ENCODE data around the gene PLEKHM3.

The PLEKHM3 gene

DNA sequence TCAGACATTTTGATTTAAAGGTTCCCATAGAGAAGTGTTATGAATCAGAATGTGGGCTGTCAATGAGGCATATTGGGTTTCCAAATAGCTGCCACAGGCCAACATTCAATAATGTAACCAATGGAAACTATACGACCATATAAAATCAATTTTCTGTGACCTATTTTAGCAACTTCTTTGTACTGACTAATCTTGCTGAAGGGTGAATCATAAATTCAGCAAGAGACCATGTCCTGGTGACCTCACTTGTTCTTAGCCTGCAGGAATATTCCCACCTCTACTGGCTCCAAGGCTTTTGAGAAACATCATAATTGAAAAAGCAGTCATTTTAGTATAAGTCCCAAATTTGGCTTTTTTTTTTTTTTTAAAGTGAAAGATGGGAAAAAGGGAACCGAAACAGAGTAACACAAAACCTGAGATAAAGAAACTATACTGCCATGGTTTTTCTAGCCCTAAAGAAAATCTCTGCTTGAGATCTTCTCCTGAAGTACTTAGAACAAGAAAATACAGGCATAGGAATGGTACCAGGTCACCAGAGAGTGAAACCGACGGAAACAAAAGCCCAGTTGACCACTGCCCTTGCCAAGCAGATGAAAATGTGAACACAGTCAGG lies 32.1 kb downstream of the PLEKHM3 start:
- DNase-seq: no peak
- Histone ChIP-seq H3K23ac (ENCODE audit: low read length) (no peak overlapping the region), H3K4me3 (ENCODE audit: low read length) (no peak overlapping the region), H2AK5ac (ENCODE audit: low read length) (no peak overlapping the region), H2BK120ac (ENCODE audit: low read depth, low read length) (no peak overlapping the region), H3K4me2 (ENCODE audit: low read length) (no peak overlapping the region), H3K56ac (ENCODE audit: low read length) (no peak overlapping the region), H3K18ac (ENCODE audit: low read length) (no peak overlapping the region), H4K8ac (ENCODE audit: low read depth, low read length) (no peak overlapping the region), H3K4ac (ENCODE audit: low read depth, low read length) (no peak overlapping the region), H3K79me1 (ENCODE audit: low read length) (no peaks in the 10 kb centered on the region), H3K36me3 (ENCODE audit: control insufficient read depth, insufficient read depth, low read length) (no peaks in the 10 kb centered on the region), H3K27ac (ENCODE audit: low read depth, low read length) (no peak overlapping the region), H3K27me3 (ENCODE audit: insufficient read depth, low read length, poor library complexity) (no peaks in the 10 kb centered on the region), H3K4me1 (ENCODE audit: control insufficient read depth, low read depth, low read length) (no peaks in the 10 kb centered on the region), H3K79me2 (ENCODE audit: control insufficient read depth, insufficient read depth, low read length) (no peaks in the 10 kb centered on the region), H4K5ac (ENCODE audit: low read length) (no peak overlapping the region), H3K9ac (ENCODE audit: low read length) (no peak overlapping the region), H2BK15ac (replicated peaks; ENCODE audit: low read depth) (no peak overlapping the region), H2BK5ac (ENCODE audit: low read length) (no peak overlapping the region)
- no CpG with 5 or more reads among the region's 4 CpGs for WGBS (ENCODE audit: extremely low coverage, insufficient coverage, low lambda C conversion rate)

DNA sequence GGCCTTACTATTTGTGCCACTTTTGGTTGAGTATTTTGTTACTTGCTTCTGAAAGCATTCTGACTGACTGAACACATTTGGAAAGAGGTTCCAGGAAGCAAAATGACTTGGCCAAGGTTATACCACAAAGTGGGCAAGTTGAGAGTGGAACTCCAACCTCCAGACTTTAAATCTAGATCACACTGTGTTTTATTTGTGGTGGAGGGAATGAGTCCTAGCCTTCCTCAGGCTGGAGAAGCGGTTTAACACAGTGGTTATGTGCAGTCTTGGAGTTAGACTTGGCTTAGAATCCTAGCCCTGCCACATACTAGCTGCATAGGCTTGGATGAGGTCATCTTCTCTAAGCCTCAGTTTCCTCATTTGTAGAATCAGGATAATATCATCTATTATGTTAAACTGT lies 33.4 kb downstream of the PLEKHM3 start:
- no peak overlapping the region for H4K8ac ChIP-seq (ENCODE audit: low read depth, low read length)
- no CpG with 5 or more reads among the region's 1 CpG for WGBS (ENCODE audit: extremely low coverage, insufficient coverage, low lambda C conversion rate)
- H3K18ac ChIP-seq (ENCODE audit: low read length): no peak overlapping the region

DNA sequence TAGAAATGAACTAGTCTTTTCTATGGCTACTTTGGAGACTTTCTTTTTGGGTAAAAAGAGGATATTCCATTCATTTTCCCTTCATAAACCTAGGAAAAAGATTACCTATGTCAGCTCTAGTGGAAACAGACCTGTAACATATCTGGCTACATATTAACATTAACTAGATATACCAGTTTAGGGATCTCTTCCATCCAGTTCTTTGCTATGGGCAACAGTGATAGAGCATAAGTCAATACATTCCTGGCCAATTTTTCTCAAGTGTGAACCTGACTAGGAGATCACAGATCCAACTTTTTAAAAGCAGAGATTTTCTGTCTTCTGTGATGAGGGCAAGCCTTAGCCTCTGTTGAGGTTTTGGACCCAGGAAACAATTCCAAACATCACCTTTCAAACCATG lies 34.5 kb downstream of the PLEKHM3 start:
- Histone ChIP-seq H3K27ac (ENCODE audit: low read depth, low read length) (no peak overlapping the region), H2BK15ac (replicated peaks; ENCODE audit: low read depth) (no peak overlapping the region), H3K4me1 (ENCODE audit: control insufficient read depth, low read depth, low read length) (no peaks in the 10 kb centered on the region), H3K18ac (ENCODE audit: low read length) (no peak overlapping the region), H3K79me1 (ENCODE audit: low read length) (no peaks in the 10 kb centered on the region), H3K27me3 (ENCODE audit: insufficient read depth, low read length, poor library complexity) (no peaks in the 10 kb centered on the region), H3K23ac (ENCODE audit: low read length) (no peak overlapping the region), H4K8ac (ENCODE audit: low read depth, low read length) (no peak overlapping the region), H3K4ac (ENCODE audit: low read depth, low read length) (no peak overlapping the region), H2AK5ac (ENCODE audit: low read length) (no peak overlapping the region), H2BK120ac (ENCODE audit: low read depth, low read length) (no peak overlapping the region), H4K5ac (ENCODE audit: low read length) (no peak overlapping the region), H3K4me3 (ENCODE audit: low read length) (no peak overlapping the region), H3K79me2 (ENCODE audit: control insufficient read depth, insufficient read depth, low read length) (no peaks in the 10 kb centered on the region), H3K36me3 (ENCODE audit: control insufficient read depth, insufficient read depth, low read length) (no peaks in the 10 kb centered on the region), H3K4me2 (ENCODE audit: low read length) (no peak overlapping the region), H2BK5ac (ENCODE audit: low read length) (no peak overlapping the region), H3K56ac (ENCODE audit: low read length) (no peak overlapping the region), H3K9ac (ENCODE audit: low read length) (no peak overlapping the region)
- DNase-seq: no peak

More for the DNA sequence above, 33.4 kb downstream of the PLEKHM3 start:
- H3K4ac ChIP-seq (ENCODE audit: low read depth, low read length): no peak overlapping the region
- H2BK15ac ChIP-seq (replicated peaks; ENCODE audit: low read depth): no peak overlapping the region
- H3K4me1 ChIP-seq (ENCODE audit: control insufficient read depth, low read depth, low read length): no peaks in the 10 kb centered on the region
- H2BK120ac ChIP-seq (ENCODE audit: low read depth, low read length): no peak overlapping the region
- H2AK5ac ChIP-seq (ENCODE audit: low read length): no peak overlapping the region
- no peak overlapping the region for H3K23ac ChIP-seq (ENCODE audit: low read length)
- no peak overlapping the region for H2BK5ac ChIP-seq (ENCODE audit: low read length)
- DNase-seq: no peak
- no peak overlapping the region for H3K9ac ChIP-seq (ENCODE audit: low read length)
- no peak overlapping the region for H3K27ac ChIP-seq (ENCODE audit: low read depth, low read length)
- H3K27me3 ChIP-seq (ENCODE audit: insufficient read depth, low read length, poor library complexity): no peaks in the 10 kb centered on the region
- H3K79me2 ChIP-seq (ENCODE audit: control insufficient read depth, insufficient read depth, low read length): no peaks in the 10 kb centered on the region
- H3K56ac ChIP-seq (ENCODE audit: low read length): no peak overlapping the region
- no peak overlapping the region for H3K4me2 ChIP-seq (ENCODE audit: low read length)
- H3K79me1 ChIP-seq (ENCODE audit: low read length): no peaks in the 10 kb centered on the region
- H4K5ac ChIP-seq (ENCODE audit: low read length): no peak overlapping the region
- no peaks in the 10 kb centered on the region for H3K36me3 ChIP-seq (ENCODE audit: control insufficient read depth, insufficient read depth, low read length)
- H3K4me3 ChIP-seq (ENCODE audit: low read length): no peak overlapping the region

DNA sequence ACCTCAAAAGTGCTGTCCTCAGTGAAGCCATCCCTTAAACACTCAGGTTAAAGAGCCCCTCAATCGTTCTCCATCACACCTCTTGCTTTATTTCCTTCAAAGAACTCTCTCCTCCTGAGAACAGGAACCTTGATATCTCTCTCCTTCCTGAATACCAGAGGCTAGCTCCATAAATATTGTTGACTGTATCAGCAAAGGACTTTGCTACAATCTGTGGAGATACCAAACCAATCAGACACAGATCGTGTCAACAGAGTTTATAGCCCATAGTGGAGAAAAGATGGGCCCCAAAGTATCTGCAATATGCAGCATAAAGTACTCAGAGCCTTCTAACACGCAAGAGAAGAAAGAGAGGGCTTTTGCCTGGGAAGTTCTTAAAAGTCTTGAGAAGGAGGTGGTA lies 36.4 kb downstream of the PLEKHM3 start:
- no peak overlapping the region for H4K8ac ChIP-seq (ENCODE audit: low read depth, low read length)
- no peak for DNase-seq
- H3K27me3 ChIP-seq (ENCODE audit: insufficient read depth, low read length, poor library complexity): no peaks in the 10 kb centered on the region
- no peaks in the 10 kb centered on the region for H3K79me2 ChIP-seq (ENCODE audit: control insufficient read depth, insufficient read depth, low read length)
- H3K4me2 ChIP-seq (ENCODE audit: low read length): no peak overlapping the region
- H3K27ac ChIP-seq (ENCODE audit: low read depth, low read length): no peak overlapping the region
- no peak overlapping the region for H3K56ac ChIP-seq (ENCODE audit: low read length)
- H3K18ac ChIP-seq (ENCODE audit: low read length): no peak overlapping the region
- H3K4me3 ChIP-seq (ENCODE audit: low read length): no peak overlapping the region
- H3K4ac ChIP-seq (ENCODE audit: low read depth, low read length): no peak overlapping the region
- H2BK120ac ChIP-seq (ENCODE audit: low read depth, low read length): no peak overlapping the region
- no peak overlapping the region for H3K9ac ChIP-seq (ENCODE audit: low read length)
- H4K5ac ChIP-seq (ENCODE audit: low read length): no peak overlapping the region
- no peaks in the 10 kb centered on the region for H3K4me1 ChIP-seq (ENCODE audit: control insufficient read depth, low read depth, low read length)
- H3K79me1 ChIP-seq (ENCODE audit: low read length): no peaks in the 10 kb centered on the region
- H2BK15ac ChIP-seq (replicated peaks; ENCODE audit: low read depth): no peak overlapping the region
- WGBS (ENCODE audit: extremely low coverage, insufficient coverage, low lambda C conversion rate): no CpG with 5 or more reads among the region's 3 CpGs
- H2AK5ac ChIP-seq (ENCODE audit: low read length): no peak overlapping the region
- no peak overlapping the region for H3K23ac ChIP-seq (ENCODE audit: low read length)
- H3K36me3 ChIP-seq (ENCODE audit: control insufficient read depth, insufficient read depth, low read length): no peaks in the 10 kb centered on the region
- H2BK5ac ChIP-seq (ENCODE audit: low read length): no peak overlapping the region

DNA sequence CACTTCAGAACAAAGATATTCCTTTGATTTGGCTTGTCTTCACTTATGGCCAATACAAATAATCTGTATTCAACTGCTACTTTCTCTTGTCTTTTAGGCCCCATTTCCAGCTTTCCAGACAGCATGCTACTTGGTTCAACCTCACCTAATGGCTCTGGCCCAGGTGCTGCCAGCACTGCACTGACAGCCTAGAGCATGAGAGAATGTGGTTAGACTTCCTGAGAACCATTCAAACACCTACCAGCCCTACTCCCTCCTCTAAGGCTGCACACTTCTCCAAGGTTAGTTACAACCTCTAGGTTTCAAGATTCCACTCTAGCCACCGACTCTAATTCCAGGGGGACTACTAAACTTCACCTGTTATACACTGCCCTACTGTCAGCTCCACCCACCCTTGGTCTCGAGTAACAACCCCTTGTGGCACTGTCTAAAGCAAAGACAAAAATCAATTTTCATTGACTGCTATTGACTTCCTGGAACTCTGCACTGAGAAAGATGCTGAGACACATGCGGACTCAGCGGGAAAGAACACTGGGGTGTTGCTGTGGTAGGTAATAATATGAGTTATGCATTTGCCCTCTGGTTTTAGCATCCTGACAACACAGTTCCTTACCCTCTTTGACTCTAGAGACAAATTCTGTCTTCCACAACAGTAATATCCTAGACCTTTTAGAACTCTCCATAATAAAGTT lies 38.2 kb downstream of the PLEKHM3 start:
- no peak overlapping the region for H3K4me3 ChIP-seq (ENCODE audit: low read length)
- H3K9ac ChIP-seq (ENCODE audit: low read length): no peak overlapping the region
- H2BK5ac ChIP-seq (ENCODE audit: low read length): no peak overlapping the region
- no peaks in the 10 kb centered on the region for H3K79me2 ChIP-seq (ENCODE audit: control insufficient read depth, insufficient read depth, low read length)
- no peaks in the 10 kb centered on the region for H3K27me3 ChIP-seq (ENCODE audit: insufficient read depth, low read length, poor library complexity)
- H3K4me2 ChIP-seq (ENCODE audit: low read length): no peak overlapping the region
- no peak overlapping the region for H3K56ac ChIP-seq (ENCODE audit: low read length)
- no peak overlapping the region for H3K23ac ChIP-seq (ENCODE audit: low read length)
- no peaks in the 10 kb centered on the region for H3K4me1 ChIP-seq (ENCODE audit: control insufficient read depth, low read depth, low read length)
- H4K5ac ChIP-seq (ENCODE audit: low read length): no peak overlapping the region
- H3K18ac ChIP-seq (ENCODE audit: low read length): no peak overlapping the region
- no peak overlapping the region for H4K8ac ChIP-seq (ENCODE audit: low read depth, low read length)
- no peak overlapping the region for H3K4ac ChIP-seq (ENCODE audit: low read depth, low read length)
- no peak overlapping the region for H2BK15ac ChIP-seq (replicated peaks; ENCODE audit: low read depth)
- DNase-seq: no peak
- no peaks in the 10 kb centered on the region for H3K79me1 ChIP-seq (ENCODE audit: low read length)
- H3K36me3 ChIP-seq (ENCODE audit: control insufficient read depth, insufficient read depth, low read length): no peaks in the 10 kb centered on the region
- H2AK5ac ChIP-seq (ENCODE audit: low read length): no peak overlapping the region
- no peak overlapping the region for H2BK120ac ChIP-seq (ENCODE audit: low read depth, low read length)
- H3K27ac ChIP-seq (ENCODE audit: low read depth, low read length): no peak overlapping the region
- no CpG with 5 or more reads among the region's 4 CpGs for WGBS (ENCODE audit: extremely low coverage, insufficient coverage, low lambda C conversion rate)
